ENCODE data around the gene DLX6. TPM values are rescaled to one million over a fixed set of nuclear protein-coding genes. Genes with fewer than 3 reads are reported as not detected.

DLX6 gene
- total RNA-seq, 4 donors from 2014 or later, result not detected

GRCh38 chr7:97020996-97021746, 15.8 kb downstream of the DLX6 start:
- TF ChIP-seq CTCF (IDR thresholded peaks at IDR 0.05; ENCODE audit: low read depth), result no peak

DNA sequence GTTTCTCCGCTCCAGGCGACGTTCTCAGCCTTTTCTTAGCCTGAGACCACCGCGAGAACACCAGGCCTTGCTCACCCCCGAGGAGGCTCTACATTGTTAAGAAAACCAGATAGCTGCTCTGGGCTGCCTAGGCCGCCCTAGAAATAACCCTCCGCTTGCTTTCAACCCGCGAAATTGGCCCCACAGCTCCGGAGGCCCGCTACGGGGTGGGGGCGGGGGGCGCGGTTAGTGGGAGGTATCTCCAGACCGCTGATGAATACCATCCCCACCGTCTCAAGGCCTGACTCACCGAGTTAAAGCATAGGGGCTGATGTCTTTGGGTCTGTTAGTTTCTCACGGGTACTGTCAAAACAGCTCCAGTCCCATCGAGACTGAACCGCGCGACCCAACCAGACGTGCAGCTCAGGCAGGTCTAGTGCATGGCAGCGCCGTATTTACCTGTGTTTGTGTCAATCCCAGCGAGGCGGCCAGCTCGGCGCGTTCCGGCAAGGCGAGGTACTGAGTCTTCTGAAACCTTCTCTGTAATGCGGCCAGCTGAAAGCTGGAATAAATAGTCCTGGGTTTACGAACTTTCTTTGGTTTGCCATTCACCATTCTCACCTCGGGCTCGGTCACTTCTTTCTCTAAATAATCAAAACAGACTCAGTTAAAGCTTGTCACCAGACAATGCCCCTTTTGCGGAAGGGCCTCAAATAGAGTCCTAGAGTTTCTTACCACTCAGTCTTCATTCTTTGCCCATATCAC, 16.6 kb downstream of the DLX6 start:
- TF ChIP-seq CTCF (IDR thresholded peaks at IDR 0.05; ENCODE audit: low read depth), result no peak

- no peak for TF ChIP-seq CTCF (IDR thresholded peaks at IDR 0.05; ENCODE audit: low read depth)
Observed at GRCh38 chr7:97022491-97023306, 17.3 kb downstream of the DLX6 start.

GRCh38 chr7:97024209-97025129, 19.1 kb downstream of the DLX6 start, which contains the start of gene DLX5:
DLX5 (minus strand) TSS chr7:97024831; CDS start chr7:97024623, 208 bp downstream.
- no peak for TF ChIP-seq CTCF (IDR thresholded peaks at IDR 0.05; ENCODE audit: low read depth)

GRCh38 chr7:97025130-97025499, 19.8 kb downstream of the DLX6 start:
- no peak for TF ChIP-seq CTCF (IDR thresholded peaks at IDR 0.05; ENCODE audit: low read depth)

DNA sequence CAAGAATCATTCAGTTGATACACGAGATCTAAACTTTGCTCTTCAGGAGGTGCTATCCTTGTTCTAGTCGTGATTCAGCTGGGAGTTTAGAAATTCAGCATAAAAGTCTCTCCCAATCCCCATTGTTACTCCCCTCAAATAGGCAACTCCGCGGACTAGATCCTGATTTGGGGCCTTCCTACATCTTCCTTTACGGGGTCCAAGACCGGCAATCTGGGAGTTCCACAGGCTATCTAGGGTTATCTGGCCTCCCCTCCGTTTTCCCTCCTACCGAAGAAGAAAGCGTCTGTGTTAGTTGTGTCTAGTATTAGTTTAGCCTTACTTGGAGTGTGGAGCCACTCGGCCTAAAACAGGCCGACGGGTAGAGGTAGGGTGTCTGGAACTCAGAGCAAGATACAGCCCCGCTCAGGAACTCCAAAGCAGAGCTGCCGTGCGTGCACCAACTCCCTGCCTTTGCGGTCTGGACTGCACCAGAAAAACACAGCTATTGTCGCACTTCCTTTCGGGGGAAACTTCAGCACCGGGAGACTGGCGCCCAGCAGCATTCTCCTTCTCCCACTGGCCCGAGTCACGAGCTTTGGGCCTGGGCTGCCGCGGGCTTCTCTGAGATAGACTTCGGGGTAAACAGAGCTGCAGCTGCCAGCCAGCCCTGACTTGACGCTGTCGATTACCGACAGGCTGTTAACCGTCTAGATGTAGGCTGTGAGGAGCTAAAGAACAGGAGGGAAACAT, 20.8 kb downstream of the DLX6 start:
- TF ChIP-seq CTCF (IDR thresholded peaks at IDR 0.05; ENCODE audit: low read depth), result no peak
